H9 (cell line): ENCODE measurements around the gene MYD88. TPM values are rescaled to one million over a fixed set of nuclear protein-coding genes. Genes with fewer than 3 reads are reported as not detected.
"Not testable (repeated sequence)": the region's sequence is repeated elsewhere in the genome, so short reads cannot be mapped to it uniquely, and the experiment has no call there.

ENCODE experiments used
- DNase-seq: peaks from one replicate; pipeline ENCODE4 v3.0.0-alpha.2; 2017
- H2AFZ ChIP-seq: one replicate; pipeline ENCODE4 v1.6.1; 2013; ENCODE audit warnings: mild to moderate bottlenecking, low read length, control low read depth, moderate library complexity
- H2AK5ac ChIP-seq: 2 replicates; pipeline ENCODE4 v1.6.1; 2013; ENCODE audit warnings: low read length, control low read depth, mixed read lengths; ENCODE audit not compliant: insufficient read length
- H2BK120ac ChIP-seq: one replicate; pipeline ENCODE4 v1.6.1; 2013; ENCODE audit warnings: low read depth, mild to moderate bottlenecking, low read length, control low read depth, inconsistent platforms; ENCODE audit not compliant: poor library complexity, severe bottlenecking
- H2BK12ac ChIP-seq: 2 replicates; pipeline ENCODE4 v1.6.1; 2013; ENCODE audit warnings: low read length, control low read depth, mixed read lengths, low read depth; ENCODE audit not compliant: insufficient read length
- H2BK15ac ChIP-seq: 2 replicates; pipeline ENCODE4 v1.6.1; 2013; ENCODE audit warnings: low read depth, low read length, control low read depth
- H2BK20ac ChIP-seq: one replicate; pipeline ENCODE4 v1.6.1; 2013; ENCODE audit warnings: low read depth, mild to moderate bottlenecking, low read length, control low read depth, inconsistent platforms; ENCODE audit not compliant: poor library complexity, severe bottlenecking
- H2BK5ac ChIP-seq: 2 replicates; pipeline ENCODE4 v1.6.1; 2013; ENCODE audit warnings: low read length, control low read depth, mixed read lengths; ENCODE audit not compliant: insufficient read length
- H3K14ac ChIP-seq: 2 replicates; pipeline ENCODE4 v1.6.1; 2013; ENCODE audit warnings: low read length, control low read depth; ENCODE audit not compliant: insufficient read depth
- H3K18ac ChIP-seq: 2 replicates; pipeline ENCODE4 v1.6.1; 2013; ENCODE audit warnings: low read depth, mild to moderate bottlenecking, mixed read lengths, low read length, control low read depth; ENCODE audit not compliant: insufficient read length
- H3K23ac ChIP-seq: 2 replicates; pipeline ENCODE4 v1.6.1; 2013; ENCODE audit warnings: low read length, control low read depth, mixed read lengths, low read depth; ENCODE audit not compliant: insufficient read length
- H3K23me2 ChIP-seq: 2 replicates; pipeline ENCODE4 v1.6.1; 2013; ENCODE audit warnings: low read depth, mild to moderate bottlenecking, mixed read lengths, low read length, control low read depth; ENCODE audit not compliant: insufficient read length, poor library complexity, severe bottlenecking
- H3K27ac ChIP-seq: 2 replicates; pipeline ENCODE4 v1.5.1; 2013; ENCODE audit warnings: low read length, control low read depth, mixed read lengths, low read depth; ENCODE audit not compliant: insufficient read length
- H3K27me3 ChIP-seq: 2 replicates; pipeline ENCODE4 v1.6.1; 2013; ENCODE audit warnings: low read length, control low read depth, inconsistent platforms; ENCODE audit not compliant: insufficient read depth
- H3K4ac ChIP-seq: 2 replicates; pipeline ENCODE4 v1.6.1; 2013; ENCODE audit warnings: low read depth, mild to moderate bottlenecking, control low read depth, inconsistent platforms, low read length, moderate library complexity
- H3K4me1 ChIP-seq: 2 replicates; pipeline ENCODE4 v1.6.1; 2013; ENCODE audit warnings: low read length, control low read depth, inconsistent platforms; ENCODE audit not compliant: insufficient read depth
- H3K4me2 ChIP-seq: 2 replicates; pipeline ENCODE4 v1.6.1; 2013; ENCODE audit warnings: low read length, control low read depth, mixed read lengths; ENCODE audit not compliant: insufficient read length, insufficient read depth
- H3K56ac ChIP-seq: 2 replicates; pipeline ENCODE4 v1.6.1; 2013; ENCODE audit warnings: low read depth, mild to moderate bottlenecking, mixed read lengths, low read length, control low read depth; ENCODE audit not compliant: insufficient read length
- H3K79me1 ChIP-seq: 2 replicates; pipeline ENCODE4 v1.6.1; 2013; ENCODE audit warnings: low read depth, mild to moderate bottlenecking, moderate library complexity, low read length, control low read depth, inconsistent platforms; ENCODE audit not compliant: insufficient read depth, poor library complexity, severe bottlenecking
- H3K79me2 ChIP-seq: 2 replicates; pipeline ENCODE4 v1.6.1; 2013; ENCODE audit warnings: low read length, control low read depth, inconsistent platforms; ENCODE audit not compliant: insufficient read depth
- H3K9ac ChIP-seq: 2 replicates; pipeline ENCODE4 v1.6.1; 2013; ENCODE audit warnings: low read length, control low read depth, mixed read lengths; ENCODE audit not compliant: insufficient read length; ENCODE audit errors: extremely low read depth
- H3K9me3 ChIP-seq: one replicate; pipeline ENCODE4 v1.6.1; 2013; ENCODE audit warnings: low read depth, low read length, inconsistent platforms; ENCODE audit not compliant: control insufficient read depth
- H3T11ph ChIP-seq: one replicate; pipeline ENCODE4 v1.6.1; 2013; ENCODE audit warnings: mild to moderate bottlenecking, low read length, control low read depth, inconsistent platforms
- H4K20me1 ChIP-seq: one replicate; pipeline ENCODE4 v1.6.1; 2013; ENCODE audit not compliant: control insufficient read depth, insufficient read length, insufficient read depth
- H4K5ac ChIP-seq: 2 replicates; pipeline ENCODE4 v1.6.1; 2013; ENCODE audit warnings: low read depth, mild to moderate bottlenecking, mixed read lengths, low read length, control low read depth; ENCODE audit not compliant: insufficient read length
- H4K8ac ChIP-seq: replicated peaks from 2 replicates; pipeline ENCODE4 v1.6.1; 2013; ENCODE audit warnings: low read length, control low read depth, mixed read lengths, low read depth; ENCODE audit not compliant: insufficient read length
- H4K91ac ChIP-seq: 2 replicates; pipeline ENCODE4 v1.6.1; 2013; ENCODE audit warnings: low read depth, mild to moderate bottlenecking, moderate library complexity, mixed read lengths, low read length, control low read depth; ENCODE audit not compliant: insufficient read length
- H3K27ac Mint-ChIP-seq, 3 experiments: 2 replicates in 2 of 3; 3 replicates in 1 of 3; pipeline ENCODE4 v1.8.0; 2020 to 2021; ENCODE audit warnings: mixed read lengths in 3 of 3, mild to moderate bottlenecking in 1 of 3, moderate library complexity in 1 of 3
- H3K27me3 Mint-ChIP-seq: 2 replicates; pipeline ENCODE4 v1.8.0; 2021; ENCODE audit warnings: low read depth, mild to moderate bottlenecking, moderate library complexity, mixed read lengths
- H3K36me3 Mint-ChIP-seq, 3 experiments: 2 replicates in 2 of 3; 3 replicates in 1 of 3; pipeline ENCODE4 v1.8.0; 2020 to 2021; ENCODE audit warnings: low read depth in 3 of 3, mixed read lengths in 3 of 3; ENCODE audit not compliant: insufficient read depth in 1 of 3
- H3K4me1 Mint-ChIP-seq, 2 experiments: 2 replicates each; pipeline ENCODE4 v1.8.0; 2020; ENCODE audit warnings: mixed read lengths in 2 of 2
- H3K4me3 Mint-ChIP-seq, 2 experiments: 2 replicates in 1 of 2; 3 replicates in 1 of 2; pipeline ENCODE4 v1.8.0; 2020 to 2021; ENCODE audit warnings: mild to moderate bottlenecking in 2 of 2, mixed read lengths in 2 of 2, moderate library complexity in 1 of 2
- H3K9me3 Mint-ChIP-seq, 2 experiments: 2 replicates in 1 of 2; 3 replicates in 1 of 2; pipeline ENCODE4 v1.8.0; 2020; ENCODE audit warnings: mild to moderate bottlenecking in 2 of 2, mixed read lengths in 2 of 2, moderate library complexity in 1 of 2
- WGBS: extraction: QIAGEN DNeasy Blood & Tissue Kit; methylation state at CpG from one replicate; pipeline ENCODE4 v1.1.7; 2013; ENCODE audit warnings: missing lambda C conversion rate, low lambda C conversion rate, mixed read lengths; ENCODE audit not compliant: insufficient read length; ENCODE audit errors: extremely low coverage; 5-methylcytosine and 5-hydroxymethylcytosine counted together
- total RNA-seq: library from RNA; stranded (reverse); gene quantifications from 2 replicates; pipeline ENCODE4 v1.2.1, GENCODE V29; 2021

MYD88 gene
- total RNA-seq, 1 experiment from 2014 or later: 33.4 TPM

DNA sequence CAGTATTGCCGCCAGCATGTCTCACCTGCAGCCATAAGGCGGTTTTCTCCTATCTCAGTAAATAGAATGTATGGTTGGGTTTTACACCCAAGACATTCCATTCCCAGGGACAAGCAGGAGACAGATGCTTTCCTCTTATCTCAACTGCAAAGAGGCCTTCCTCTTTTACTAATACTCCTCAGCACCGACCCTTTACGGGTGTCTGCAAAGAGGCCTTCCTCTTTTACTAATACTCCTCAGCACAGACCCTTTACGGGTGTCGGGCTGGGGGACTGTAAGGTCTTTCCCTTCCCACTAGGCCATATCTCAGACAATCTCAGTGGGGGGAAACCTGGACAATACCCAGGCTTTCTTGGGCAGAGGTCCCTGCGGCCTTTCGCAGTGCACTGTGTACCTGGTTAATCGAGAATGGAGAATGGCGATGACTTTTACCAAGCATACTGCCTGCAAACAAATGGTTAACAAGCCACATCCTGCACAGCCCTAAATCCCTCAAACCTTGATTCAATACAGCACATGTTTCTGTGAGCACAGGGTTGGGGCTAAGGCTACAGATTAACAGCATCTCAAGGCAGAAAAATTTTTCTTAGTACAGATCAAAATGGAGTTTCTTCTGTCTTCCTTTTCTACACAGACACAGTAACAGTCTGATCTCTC is 2.7 kb upstream of the MYD88 start:
- not testable (repeated sequence) for H4K8ac ChIP-seq, H3K9me3 Mint-ChIP-seq, H3K27me3 ChIP-seq, H2AFZ ChIP-seq, H3K27me3 Mint-ChIP-seq, H2BK5ac ChIP-seq, H2BK12ac ChIP-seq, H3T11ph ChIP-seq, H3K79me2 ChIP-seq, H3K18ac ChIP-seq, H4K91ac ChIP-seq, H2BK15ac ChIP-seq, H3K14ac ChIP-seq, H3K4ac ChIP-seq, H3K79me1 ChIP-seq, H2BK120ac ChIP-seq, H4K5ac ChIP-seq, H3K4me1 ChIP-seq, H2BK20ac ChIP-seq, H3K27ac ChIP-seq, H3K23ac ChIP-seq, H3K56ac ChIP-seq, H2AK5ac ChIP-seq, DNase-seq, H4K20me1 ChIP-seq, H3K9me3 ChIP-seq
- Histone ChIP-seq H3K9ac (peak overlapping the region; percentile 80), H3K23me2 (peaks cover 18% of the 10 kb centered on the region), H3K4me2 (peak overlapping the region; percentile 77)
- Mint-ChIP-seq H3K27ac (peak overlapping the region in 2 of 3 experiments; percentile 13 to 24; a peak in 2 of 7 replicates), H3K4me1 (peaks cover 40 to 44% of the 10 kb centered on the region in 2 experiments), H3K4me3 (peak overlapping the region; percentile 91 to 92), H3K36me3 (peaks cover 18 to 47% (median 25%) of the 10 kb centered on the region in 3 experiments)
- WGBS: no CpG with 5 or more reads among the region's 10 CpGs
